Heart right ventricle (tissue), 16 donors: ENCODE measurements around the gene PDE4D. TPM values are rescaled to one million over a fixed set of nuclear protein-coding genes. Genes with fewer than 3 reads are reported as not detected.

ENCODE experiments used
- ATAC-seq, 8 donors: fragments of 200-7000 bp; cut with Tn5 transposase; one replicate each; pipeline ENCODE4 v1.9.1; 2020; ENCODE audit warnings: mild to moderate bottlenecking in 8 of 8, moderate library complexity in 8 of 8, moderate number of reproducible peaks in 1 of 8
- DNase-seq, 2 donors: peaks; one replicate each; pipeline ENCODE4 v3.0.0-alpha.2; 2020
- H3K27ac ChIP-seq, 10 donors: fragments of 200-600 bp; sonication (generic) in 2 of 10; one replicate each; pipeline versions ENCODE4 v1.5.0 to v1.8.0; 2020 to 2022; ENCODE audit warnings: mild to moderate bottlenecking in 3 of 10
- H3K27me3 ChIP-seq, 7 donors: fragments of 200-600 bp; one replicate each; pipeline ENCODE4 v1.8.0; 2021 to 2022; ENCODE audit warnings: mild to moderate bottlenecking in 2 of 7
- H3K36me3 ChIP-seq, 9 donors: fragments of 200-600 bp; sonication (generic) in 1 of 9; one replicate each; pipeline versions ENCODE4 v1.5.0 to v1.8.0; 2020 to 2022; ENCODE audit warnings: mild to moderate bottlenecking in 2 of 9
- H3K4me1 ChIP-seq, 9 donors: fragments of 200-600 bp; sonication (generic) in 1 of 9; one replicate each; pipeline versions ENCODE4 v1.5.0 to v1.8.0; 2020 to 2022; ENCODE audit warnings: mild to moderate bottlenecking in 4 of 9
- H3K4me3 ChIP-seq, 10 donors: fragments of 200-600 bp; sonication (generic) in 2 of 10; one replicate each; pipeline versions ENCODE4 v1.5.0 to v1.8.0; 2020 to 2022; ENCODE audit warnings: mild to moderate bottlenecking in 7 of 10, moderate library complexity in 2 of 10
- H3K9me3 ChIP-seq, 11 donors: fragments of 200-600 bp in 10 of 11; sonication (generic) in 2 of 11; one replicate each; pipeline versions ENCODE4 v1.5.0 to v1.8.0; 2013 to 2022; ENCODE audit warnings: mild to moderate bottlenecking in 2 of 11, control low read depth in 1 of 11, moderate library complexity in 1 of 11
- WGBS, 2 donors: extraction: QIAGEN DNeasy Blood & Tissue Kit; methylation state at CpG; one replicate each; pipeline ENCODE4 v1.1.7; 2013; ENCODE audit warnings: inconsistent platforms in 1 of 2; 5-methylcytosine and 5-hydroxymethylcytosine counted together
- intact Hi-C, 10 donors: fragments of 100-400 bp; cut with DNase I; formaldehyde crosslinking; loops; one replicate each; pipeline versions ENCODE4 v1.11.1 to v1.14.2; 2022
- polyA plus RNA-seq, 2 donors: library from polyadenylated mRNA; stranded (reverse); fragments of 200-250 nt; gene quantifications; one replicate each; pipeline ENCODE4 v1.2.3, GENCODE V29; 2013
- total RNA-seq, 10 donors: library from RNA; stranded (reverse); fragmentation: NEBNext Ultra II Directional in 3 of 10; extraction: Animal tissue kit (Norgen Biotek cat#: 25700) in 3 of 10; gene quantifications; one replicate each; pipeline versions ENCODE4 v1.2.1 to v1.2.4, GENCODE V29; 2021 to 2023
- TF ChIP-seq, protein P1 (sequence below), 9 donors: fragments of 200-600 bp; sonication (generic) in 2 of 9; IDR thresholded peaks; one replicate each; pipeline versions ENCODE4 v1.5.0 to v1.8.0; 2021 to 2022; ENCODE audit warnings: antibody characterized with exemption in 9 of 9, mild to moderate bottlenecking in 5 of 9, moderate library complexity in 1 of 9
- donor health status: Arrhythmogenic right ventricular cardiomyopathy.
- donor health status: ischemic (EF 13 %, LVEDD 7.1; RV severe dilation, severe dysfunction).
- donor health status: healthy with polysubstance abuse.
- donor health status: DM: no; HTN: yes; CAD: no.
- donor health status: DM: no; HTN: no; CAD: no.
- donor health status: ischemic (EF 25% LVEDD 6.9; RV normal size, moderate dysfunction).
- donor health status: ischemic (EF 25% LVEDD 5.7; RV mildly dilated, moderate dysfunction).
- donor health status: healthy.
- donor health status: DM: yes; HTN: yes; CAD: no.
- donor health status: Ischemic cardiomyopathy.
- donor health status: ischemic (EF 35%, LVEDD 5.7; RV mildly dilated, moderate dysfunction).
- donor health status: nonischemic (EF 11% LVEDD 7.7; RV severe dilation, severe dysfunction).
- donor health status: DM: yes; HTN: yes; CAD: no.
- donor health status: PGD.
- donor health status: ischemic (EF 29% LVEDD 5.4; RV normal size, mild dysfunction).
- donor health status: nonischemic (EF 23%, LVEDD 6.1; RV moderate dilation, normal function).

The PDE4D gene
- total and polyA plus RNA-seq, 12 donors, result 5.8 to 83.2 (median 39.5) TPM

DNA sequence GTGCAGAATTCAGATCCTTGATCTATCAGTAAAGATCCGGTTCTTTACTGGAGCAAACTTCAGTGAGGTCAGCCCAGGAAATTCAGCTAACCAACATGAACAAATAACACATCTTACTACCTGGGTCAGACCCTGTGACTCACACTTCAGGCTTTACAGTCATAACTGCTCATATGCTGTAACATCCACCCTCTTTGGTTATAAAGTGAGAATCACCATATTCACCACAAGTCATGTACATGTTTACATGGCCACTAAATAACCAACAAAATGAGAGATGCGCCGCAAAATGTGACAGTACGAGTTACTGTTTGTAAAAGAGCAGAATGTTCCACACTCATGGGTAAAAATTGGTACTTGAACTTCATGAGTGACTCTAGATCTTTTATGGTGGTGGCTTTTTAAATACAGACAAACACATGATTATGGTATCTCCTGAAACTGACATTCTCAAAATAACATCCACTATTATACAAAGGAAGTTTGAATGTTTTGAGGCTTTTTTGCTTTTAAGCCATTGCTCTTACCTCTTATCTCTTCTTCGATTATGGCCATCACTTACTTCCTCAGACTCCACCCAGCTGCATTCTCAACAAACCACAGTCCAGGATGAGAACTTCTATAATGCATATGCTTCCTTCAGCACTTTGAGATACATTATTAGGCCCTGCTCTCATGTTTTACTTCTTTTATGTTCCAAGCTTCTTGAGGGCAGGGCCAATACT is 794.1 kb downstream of the PDE4D start:
- WGBS, 2 donors, result 86 to 90% methylated on average over 5 of the region's 5 CpGs
- H3K4me1 ChIP-seq, result peaks cover 0 to 39% (median 10%) of the 10 kb centered on the region in 9 donors
- H3K36me3 ChIP-seq, result no peaks in the 10 kb centered on the region
- H3K9me3 ChIP-seq, result no peaks in the 10 kb centered on the region
- TF ChIP-seq, protein P1, sequence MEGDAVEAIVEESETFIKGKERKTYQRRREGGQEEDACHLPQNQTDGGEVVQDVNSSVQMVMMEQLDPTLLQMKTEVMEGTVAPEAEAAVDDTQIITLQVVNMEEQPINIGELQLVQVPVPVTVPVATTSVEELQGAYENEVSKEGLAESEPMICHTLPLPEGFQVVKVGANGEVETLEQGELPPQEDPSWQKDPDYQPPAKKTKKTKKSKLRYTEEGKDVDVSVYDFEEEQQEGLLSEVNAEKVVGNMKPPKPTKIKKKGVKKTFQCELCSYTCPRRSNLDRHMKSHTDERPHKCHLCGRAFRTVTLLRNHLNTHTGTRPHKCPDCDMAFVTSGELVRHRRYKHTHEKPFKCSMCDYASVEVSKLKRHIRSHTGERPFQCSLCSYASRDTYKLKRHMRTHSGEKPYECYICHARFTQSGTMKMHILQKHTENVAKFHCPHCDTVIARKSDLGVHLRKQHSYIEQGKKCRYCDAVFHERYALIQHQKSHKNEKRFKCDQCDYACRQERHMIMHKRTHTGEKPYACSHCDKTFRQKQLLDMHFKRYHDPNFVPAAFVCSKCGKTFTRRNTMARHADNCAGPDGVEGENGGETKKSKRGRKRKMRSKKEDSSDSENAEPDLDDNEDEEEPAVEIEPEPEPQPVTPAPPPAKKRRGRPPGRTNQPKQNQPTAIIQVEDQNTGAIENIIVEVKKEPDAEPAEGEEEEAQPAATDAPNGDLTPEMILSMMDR (IDR thresholded peaks at IDR 0.05), result no peak
- intact Hi-C loops, result no loop called here
- peak in 3 of 8 donors; percentile 19 to 34 (median 27) for ATAC-seq
- no peak overlapping the region for H3K4me3 ChIP-seq
- H3K27ac ChIP-seq, result peak overlapping the region in 1 of 10 donors; percentile 27
- no peaks in the 10 kb centered on the region for H3K27me3 ChIP-seq
- no peak for DNase-seq

DNA sequence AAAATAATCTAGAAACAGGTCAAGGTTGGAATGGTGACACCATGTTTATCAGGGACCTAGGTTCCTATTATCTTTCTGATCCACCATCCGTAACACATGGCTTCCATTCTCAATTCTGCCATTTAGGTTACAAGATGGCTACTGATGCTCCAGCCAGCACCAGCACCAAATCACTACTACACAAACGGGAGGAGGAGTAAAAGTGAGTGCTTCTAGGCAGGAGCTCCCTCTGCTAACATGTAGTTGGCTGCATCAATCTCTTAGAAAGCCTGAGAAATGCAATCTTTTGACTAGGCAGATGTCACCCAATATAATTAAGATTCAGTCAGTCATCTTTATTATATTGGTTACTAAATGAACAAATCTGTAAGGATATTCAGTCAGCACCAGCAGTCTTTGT is 794.8 kb downstream of the PDE4D start:
- Histone ChIP-seq H3K27me3 (no peaks in the 10 kb centered on the region), H3K36me3 (no peaks in the 10 kb centered on the region), H3K4me3 (no peak overlapping the region), H3K27ac (peak overlapping the region in 1 of 10 donors; percentile 27), H3K4me1 (peaks cover 0 to 33% (median 7%) of the 10 kb centered on the region in 9 donors), H3K9me3 (no peaks in the 10 kb centered on the region)
- no peak for DNase-seq
- TF ChIP-seq, protein P1 (IDR thresholded peaks at IDR 0.05), result no peak
- ATAC-seq, result no peak
- 90 to 95% methylated on average over 2 of the region's 2 CpGs for WGBS, 2 donors
- intact Hi-C loops, result no loop called here

DNA sequence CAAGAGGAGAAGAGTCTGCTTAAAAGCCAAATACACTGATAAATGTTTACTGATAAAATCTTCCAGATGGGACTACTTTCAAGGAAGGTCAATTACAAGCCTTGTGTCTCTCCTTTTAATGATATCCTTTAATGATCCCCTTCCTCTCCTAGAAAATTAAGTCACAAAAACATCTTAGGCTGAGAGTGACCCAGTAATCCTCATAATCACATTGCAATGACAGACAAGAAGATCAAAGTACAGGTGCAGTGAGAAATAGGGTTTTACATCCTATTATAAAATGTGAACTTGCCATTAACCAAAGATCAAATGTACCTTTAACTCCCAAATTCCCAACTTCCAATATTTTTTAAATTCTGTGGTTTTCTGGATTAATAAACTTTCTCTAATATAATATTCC is 795.8 kb downstream of the PDE4D start:
- H3K4me1 ChIP-seq, result peaks cover 0 to 27% (median 0%) of the 10 kb centered on the region in 9 donors
- no peak for DNase-seq
- H3K36me3 ChIP-seq, result no peaks in the 10 kb centered on the region
- H3K27me3 ChIP-seq, result no peaks in the 10 kb centered on the region
- no peak overlapping the region for H3K27ac ChIP-seq
- no peak for ATAC-seq
- intact Hi-C loops, result no loop called here
- no peaks in the 10 kb centered on the region for H3K9me3 ChIP-seq
- TF ChIP-seq, protein P1 (IDR thresholded peaks at IDR 0.05), result no peak
- H3K4me3 ChIP-seq, result no peak overlapping the region

DNA sequence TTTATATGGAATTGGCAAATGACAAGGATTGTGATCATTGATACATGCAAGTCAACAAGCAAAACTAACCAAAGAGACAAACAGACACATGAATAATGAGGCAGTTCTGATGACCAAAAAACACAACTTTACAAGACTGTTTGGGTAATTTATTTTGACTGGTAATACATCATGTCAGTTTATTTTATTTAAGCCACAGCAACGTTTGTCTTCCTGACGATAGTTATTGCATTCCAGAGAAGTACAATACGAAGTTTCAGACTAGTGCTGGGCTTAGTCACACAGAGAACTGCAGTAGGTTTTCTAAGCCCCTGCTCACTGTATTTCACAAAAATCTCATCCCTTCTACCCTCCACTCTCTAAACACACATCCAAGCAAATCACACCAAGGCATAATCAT is 796.4 kb downstream of the PDE4D start:
- Histone ChIP-seq H3K36me3 (no peaks in the 10 kb centered on the region), H3K27me3 (no peaks in the 10 kb centered on the region), H3K4me1 (peaks cover 0 to 25% (median 0%) of the 10 kb centered on the region in 9 donors), H3K9me3 (no peaks in the 10 kb centered on the region), H3K27ac (no peak overlapping the region), H3K4me3 (no peak overlapping the region)
- ATAC-seq (no peak), DNase-seq (no peak)
- TF ChIP-seq, protein P1 (IDR thresholded peaks at IDR 0.05), result no peak
- WGBS, 2 donors, result 68 to 74% methylated on average over 3 of the region's 3 CpGs
- intact Hi-C loops, result no loop called here
